CMK (cell line): ENCODE data around the gene CISH.

Source experiments
- DNase-seq: peaks from one replicate; pipeline ENCODE4 v3.0.0-alpha.2; 2010; ENCODE audit warnings: low read depth

The CISH gene

DNA sequence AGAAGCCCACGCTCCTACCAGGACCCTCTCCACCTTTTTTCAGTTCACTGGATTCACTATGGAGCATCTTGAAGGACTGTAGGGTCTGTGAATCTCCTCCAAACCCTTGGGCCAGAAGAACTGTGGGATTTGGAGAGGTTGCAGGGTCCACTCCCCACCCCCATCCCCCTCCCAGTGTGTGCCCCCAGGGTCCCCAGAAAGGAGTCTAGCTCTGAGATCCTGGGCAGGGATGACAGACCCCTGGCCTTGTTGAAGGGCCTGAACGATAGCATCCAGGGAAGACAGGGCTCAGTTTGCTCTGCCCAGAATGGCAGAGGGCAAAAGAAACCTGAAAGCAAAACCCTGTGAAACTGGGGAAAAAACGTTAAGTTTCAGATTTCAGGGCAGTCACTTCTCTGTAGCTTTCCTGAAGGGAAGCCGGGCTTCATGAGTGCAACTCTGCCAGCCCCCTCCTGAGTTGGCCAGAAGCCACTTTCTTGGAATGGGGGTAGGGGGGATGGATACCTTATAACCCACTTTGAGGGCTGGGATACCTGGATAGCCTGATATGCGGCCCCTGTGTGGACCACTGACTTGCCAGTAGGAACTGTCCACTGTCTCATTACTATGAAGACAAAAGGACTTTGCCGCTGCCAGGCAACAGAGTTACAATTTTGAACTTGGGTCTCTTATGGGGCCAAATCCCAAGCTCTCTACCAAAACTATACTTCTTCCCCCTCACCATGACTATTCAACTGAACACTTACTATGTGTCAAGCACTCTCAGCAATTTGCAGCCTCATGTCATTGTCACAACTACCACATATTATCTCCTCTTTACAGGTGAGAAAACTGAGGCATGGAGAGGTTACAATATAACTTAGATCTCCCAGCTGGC is 1.6 kb upstream of the CISH start:
- no peak for DNase-seq

DNA sequence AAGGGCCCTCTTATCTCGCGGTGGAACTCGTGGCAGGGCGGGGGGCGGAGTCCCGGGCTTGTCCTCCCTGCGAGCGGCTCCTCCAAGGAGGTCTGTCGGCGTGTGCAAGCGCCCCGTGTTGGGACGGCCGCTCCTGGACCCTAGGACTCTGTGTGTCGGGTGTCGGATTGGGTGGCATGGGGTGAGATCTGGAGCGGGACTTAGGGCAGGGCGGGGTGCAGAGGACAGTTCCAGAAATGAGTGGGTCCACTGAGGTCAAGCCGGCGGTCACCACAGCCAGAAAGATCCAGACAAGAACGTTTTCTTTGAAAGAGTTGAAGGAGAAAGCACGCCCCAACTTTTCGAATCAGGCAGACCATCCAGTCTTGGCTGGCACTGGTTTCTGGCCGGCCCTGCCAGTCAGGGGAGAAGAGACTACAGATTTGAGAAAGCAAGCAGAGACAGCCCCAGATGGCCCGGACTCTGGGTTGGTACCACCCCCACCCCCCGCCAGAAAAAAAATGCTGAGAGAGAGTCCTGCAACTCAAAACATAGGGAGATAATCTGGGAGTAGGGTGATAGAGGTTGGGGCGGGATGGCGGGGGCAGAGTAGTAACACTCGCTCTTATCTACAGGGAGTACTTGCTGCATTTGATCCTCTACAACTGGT is 784 bp upstream of the CISH start:
- DNase-seq: no peak

DNA sequence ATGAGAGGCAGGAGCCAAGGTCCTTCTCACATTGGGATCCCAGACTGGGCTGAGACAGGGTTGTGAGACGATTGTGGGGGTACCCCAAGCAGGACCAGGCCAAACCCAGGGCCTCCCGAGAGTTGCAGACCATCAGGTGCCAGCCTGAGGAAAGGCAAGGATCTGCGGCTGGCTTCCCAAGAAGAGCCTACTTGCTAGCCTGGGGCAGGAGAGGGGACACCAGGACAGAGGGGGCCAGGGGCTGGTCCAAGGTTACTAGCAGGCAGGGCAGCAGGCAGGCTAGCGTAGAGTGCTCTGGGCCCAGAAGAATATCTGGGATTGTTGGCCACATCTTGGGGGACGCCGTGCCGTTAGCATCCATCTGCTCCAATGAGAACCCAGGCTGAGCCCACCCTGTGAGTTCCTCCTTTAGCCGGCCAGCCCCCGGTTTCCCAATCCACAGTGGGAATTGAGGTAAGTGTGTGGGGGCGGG is 546 bp downstream of the CISH start:
- no peak for DNase-seq

DNA sequence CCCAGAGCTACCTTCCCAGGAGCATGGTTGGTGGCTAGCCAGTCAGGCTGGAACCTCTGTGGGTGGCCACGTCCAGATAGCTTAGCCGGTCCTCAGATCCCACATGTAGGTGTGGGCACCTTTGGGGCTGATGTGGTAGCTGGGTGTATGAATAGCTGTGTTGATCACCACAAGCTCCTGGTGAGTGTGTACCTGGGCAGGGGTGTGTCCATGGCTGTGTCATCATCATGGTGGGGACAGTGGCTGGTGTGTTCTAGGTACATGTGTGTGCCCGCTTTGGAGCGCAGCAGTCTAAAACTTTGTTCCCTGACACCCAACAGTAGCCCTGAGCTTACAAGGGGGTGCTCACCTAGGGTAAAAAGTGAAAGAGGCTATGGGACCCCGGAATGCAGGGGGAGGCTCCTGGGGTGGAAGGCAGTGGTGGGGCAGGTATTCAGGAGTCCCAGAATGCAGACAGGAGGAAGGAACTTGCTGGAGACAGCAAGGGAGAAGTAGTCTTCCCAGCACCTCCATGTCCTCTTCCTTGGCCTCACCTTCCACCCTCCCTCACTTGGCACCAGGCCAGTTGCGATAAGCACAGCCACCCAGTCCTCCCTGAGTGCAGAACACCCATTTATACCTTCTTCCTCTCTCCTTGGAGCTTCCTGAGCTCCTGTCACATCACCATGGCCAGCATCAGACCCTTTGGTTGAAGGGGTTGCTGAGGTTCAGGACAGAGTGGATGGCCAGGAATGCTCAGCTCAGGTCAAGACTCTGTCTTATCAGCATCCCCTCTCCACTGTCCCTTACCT is 1.2 kb downstream of the CISH start:
- DNase-seq: no peak

DNA sequence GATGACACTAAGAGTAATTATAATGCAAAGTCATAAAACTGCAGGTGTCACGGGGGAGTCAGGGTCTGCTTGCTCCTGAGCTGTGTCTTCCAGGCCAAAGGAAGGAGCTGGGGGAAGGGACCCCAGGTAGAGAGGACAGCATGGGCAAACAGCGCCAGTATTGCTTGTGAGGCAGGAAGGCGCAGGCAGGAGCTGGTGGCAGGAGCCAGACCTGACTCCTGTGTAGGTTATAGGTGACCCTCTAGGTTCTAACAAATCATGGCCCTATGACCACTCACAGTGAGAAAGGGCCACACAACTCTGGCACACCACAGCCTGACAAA is 1.9 kb downstream of the CISH start:
- DNase-seq: no peak

DNA sequence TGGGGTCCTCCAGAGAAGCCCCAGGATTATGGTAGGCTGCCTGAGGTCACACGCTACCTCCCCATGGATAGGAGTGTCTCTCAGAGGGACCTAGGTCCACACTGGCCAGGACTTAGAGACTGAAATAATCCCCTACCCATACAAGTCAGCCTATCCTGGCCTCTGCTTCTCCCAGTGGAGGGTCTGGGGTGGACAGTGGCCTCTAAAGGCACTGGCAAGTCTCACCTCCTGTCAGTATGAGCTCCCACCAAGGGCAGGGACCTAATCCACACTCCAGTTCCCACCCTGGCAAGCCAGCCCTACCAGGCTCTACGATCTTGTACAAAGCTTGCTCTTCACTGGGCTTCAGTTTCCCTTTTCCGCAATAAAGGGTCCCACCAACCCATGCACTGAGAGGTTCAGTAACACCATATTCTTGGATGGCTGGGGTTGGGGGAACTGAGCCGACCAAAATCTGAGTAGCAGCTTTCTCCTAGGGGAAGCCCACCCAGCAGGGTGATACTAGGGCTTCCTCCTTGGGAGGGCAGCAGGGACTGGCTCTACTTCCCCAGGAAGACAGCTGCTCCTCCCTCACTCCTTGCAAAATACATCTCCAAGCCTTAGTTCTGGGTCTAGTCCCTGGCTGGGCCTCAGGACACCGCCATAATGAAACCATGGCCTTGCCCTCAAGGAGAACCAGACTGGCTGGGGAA is 2.4 kb downstream of the CISH start:
- DNase-seq: no peak

DNA sequence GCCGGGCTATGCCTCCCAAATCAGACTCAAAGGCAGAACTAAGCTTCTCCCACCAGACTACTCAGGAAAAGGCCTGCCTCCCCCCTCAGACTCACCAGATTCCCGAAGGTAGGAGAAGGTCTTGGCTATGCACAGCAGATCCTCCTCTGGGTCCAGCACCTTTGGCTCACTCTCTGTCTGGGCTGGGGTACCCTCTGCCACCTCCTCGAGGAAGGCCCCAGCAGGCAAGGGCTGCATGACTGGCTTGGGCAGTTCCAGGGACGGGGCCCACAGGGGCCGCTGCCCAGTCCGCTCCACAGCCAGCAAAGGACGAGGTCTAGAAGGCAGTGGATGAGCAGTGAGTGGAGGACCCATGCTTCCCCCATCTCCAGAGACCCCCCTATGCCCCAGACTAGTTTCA is 3.3 kb downstream of the CISH start:
- DNase-seq: no peak

DNA sequence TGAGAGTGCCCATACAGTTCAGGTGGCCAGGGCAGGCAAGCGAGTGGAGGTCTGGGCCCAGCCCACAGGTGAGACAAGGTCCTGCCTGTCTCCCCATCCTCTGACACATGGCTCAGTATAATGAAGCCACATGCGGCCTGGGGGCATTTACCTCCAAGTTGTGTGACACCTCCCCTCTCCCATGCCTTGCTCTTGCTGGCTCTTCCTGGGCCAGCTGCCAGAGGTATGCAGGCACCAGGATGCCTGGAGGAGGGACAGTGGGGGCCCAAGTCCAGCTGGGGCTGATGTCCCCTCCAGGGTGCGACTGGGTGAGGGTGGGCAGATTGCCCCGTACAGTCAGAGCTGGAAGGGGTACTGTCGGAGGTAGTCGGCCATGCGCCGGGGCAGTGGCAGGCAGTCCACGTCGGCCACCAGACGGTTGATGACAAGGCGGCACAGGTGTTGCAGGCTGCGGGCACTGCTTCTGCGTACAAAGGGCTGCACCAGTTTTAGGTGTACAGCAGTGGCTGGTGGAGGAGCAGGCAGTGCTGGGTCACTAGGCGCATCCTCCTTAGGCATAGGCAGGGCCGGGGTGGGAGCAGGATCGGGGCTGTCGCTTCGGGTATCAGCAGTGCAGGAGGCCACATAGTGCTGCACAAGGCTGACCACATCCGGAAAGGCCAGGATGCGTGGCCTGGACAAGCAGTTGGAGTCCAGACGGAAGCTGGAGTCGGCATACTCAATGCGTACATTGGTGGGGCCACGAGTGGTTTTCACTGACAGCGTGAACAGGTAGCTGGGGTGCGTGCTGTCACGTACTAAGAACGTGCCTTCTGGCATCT is 4.1 kb downstream of the CISH start:
- DNase-seq: no peak

DNA sequence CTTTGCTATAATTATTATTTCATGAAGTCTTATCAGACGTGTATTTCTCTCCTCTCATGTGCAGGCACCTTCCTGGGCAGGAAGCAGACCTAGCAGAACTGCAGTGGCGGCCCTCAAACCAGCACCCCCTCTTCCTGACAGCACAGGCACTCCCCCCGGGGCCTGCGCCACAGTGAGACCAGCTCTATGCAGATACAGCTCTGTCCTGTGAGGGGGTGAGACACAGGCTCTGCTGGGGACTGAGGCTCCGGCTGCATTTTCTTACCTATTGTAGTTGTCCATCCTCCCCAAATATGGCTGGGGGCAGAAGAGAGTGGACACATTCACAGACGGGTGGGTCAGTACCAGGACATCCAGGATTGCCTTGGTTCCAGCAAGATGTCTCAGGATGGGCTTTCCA is 5.0 kb downstream of the CISH start:
- DNase-seq: no peak

DNA sequence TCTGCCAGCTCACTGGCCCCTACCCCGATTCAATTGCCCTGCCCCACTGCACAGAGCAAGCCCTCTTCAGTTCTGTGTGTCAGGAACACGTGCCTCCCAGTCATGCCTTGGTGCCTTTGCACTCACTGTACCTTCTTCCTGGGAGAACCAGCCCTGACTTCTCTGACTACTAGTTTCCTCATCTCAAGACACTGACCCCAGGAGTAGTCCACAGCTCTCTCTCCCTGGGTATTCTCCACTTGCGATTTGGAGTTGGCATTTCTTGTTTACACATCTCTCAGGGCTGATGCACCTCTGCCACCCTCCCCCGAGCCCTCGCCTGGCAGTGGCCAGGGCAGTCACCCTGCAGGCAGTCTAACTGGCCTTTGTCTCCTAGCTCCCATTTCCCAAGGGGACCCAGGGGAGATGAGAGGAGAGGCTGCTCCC is 5.7 kb downstream of the CISH start:
- DNase-seq: no peak

DNA sequence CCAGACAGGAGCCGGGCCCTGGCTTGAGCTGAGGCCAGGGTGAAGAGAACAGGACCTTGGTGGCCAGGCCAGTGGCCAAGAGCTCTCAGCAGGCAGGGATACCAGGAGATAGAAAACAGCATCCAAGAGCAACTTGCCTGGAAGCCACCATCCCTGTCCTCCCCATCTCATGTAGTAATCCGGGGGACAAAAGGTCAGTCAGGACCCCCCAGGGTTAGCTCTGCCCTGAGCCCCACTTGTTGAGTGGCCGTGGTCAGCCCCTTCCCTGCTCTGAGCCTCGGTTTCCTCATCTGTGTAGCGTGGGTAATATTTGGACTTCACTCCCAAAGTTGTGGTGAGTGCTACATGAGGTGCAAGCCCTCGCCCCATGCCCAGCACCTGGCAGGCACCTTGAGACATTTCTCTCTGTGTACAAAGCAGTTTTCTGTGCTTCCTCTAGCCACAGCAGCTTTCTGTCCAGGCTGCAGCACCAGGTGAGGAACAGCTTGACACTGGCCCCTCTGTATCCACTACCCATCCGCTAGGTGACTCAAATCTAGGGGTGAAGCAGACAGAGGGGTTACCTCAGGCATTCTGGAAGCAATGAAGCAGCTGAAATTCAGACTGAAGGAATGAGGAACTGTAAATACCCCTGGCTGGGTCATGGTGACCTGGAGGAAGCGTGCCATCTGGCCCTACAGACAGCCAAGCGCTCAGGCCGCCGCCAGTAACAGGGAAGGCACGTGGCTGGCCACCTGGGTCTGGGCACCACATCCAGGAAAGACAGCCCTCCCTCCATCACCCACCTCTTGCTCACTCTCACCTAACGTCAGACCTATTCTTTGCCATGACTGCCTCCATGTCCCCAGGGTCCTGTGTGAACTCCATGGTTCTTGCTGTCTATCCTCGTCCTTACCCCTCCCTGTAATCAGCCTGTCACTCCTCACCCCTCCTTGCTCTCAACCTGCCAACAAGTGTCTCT is 6.7 kb downstream of the CISH start:
- DNase-seq: no peak

DNA sequence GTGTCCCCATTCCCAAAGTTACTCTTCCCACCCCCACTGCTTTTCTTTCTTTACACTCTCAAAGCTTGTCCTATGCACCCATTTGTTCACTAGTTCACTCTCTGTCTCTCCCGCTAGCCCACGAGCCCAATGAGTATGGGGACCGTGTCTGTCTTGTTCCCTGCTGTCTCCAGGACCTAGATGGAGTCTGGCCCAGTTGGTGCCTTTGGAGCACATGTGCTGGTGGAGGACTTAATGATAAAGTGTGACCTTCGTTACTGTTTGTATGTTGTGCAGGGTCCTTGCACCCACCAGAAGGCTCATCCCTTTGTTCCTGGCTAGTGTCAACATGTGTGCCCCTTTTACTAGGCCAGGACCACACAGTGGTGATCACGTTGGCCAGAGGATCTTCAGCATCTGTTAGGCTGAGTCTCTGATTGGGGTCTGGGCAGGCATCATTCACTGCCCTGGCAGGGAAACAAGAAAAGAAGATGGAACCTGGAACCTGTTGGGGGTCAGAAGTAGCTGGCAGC is 7.4 kb downstream of the CISH start:
- DNase-seq: no peak

DNA sequence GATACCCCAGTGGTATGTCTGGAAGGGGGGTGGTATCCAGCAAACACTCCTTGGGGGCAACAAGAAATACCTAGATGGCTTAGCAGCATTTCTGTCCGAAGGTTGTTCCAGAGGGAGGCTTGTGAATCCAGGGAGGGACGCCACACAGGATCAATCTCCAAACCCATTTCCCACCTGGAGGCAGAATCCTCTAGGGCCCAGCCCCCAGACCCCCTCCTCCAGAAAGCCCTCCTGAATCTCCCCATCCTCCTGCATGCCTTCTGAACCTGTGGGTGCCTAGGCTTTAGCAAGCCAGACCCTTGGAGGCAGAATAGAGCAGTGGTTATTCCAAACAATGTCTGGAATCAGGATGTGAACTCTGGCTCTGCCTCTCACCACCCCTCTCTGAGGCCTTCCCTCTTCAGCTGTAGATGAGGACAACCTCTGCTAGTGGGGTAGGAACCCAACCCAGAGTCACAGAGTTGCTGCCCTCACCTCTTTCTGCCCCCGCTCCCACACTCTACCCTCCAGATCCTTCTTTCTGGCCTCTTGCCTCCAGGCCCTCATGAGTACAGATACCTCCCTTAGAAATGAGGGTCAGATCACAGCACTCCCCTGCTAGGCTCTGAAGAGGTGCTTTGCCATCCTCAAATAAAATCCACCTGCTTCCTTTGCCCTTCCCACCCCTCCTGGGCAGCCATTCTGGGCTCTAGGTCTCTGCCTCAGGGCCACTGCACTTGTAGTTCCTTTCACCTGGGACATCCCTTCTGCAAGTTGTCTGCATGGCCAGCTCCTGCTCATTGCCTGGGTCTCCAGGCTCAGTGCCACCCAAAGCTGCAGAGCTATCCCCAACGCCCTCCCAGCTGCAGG is 8.1 kb downstream of the CISH start:
- DNase-seq: no peak

DNA sequence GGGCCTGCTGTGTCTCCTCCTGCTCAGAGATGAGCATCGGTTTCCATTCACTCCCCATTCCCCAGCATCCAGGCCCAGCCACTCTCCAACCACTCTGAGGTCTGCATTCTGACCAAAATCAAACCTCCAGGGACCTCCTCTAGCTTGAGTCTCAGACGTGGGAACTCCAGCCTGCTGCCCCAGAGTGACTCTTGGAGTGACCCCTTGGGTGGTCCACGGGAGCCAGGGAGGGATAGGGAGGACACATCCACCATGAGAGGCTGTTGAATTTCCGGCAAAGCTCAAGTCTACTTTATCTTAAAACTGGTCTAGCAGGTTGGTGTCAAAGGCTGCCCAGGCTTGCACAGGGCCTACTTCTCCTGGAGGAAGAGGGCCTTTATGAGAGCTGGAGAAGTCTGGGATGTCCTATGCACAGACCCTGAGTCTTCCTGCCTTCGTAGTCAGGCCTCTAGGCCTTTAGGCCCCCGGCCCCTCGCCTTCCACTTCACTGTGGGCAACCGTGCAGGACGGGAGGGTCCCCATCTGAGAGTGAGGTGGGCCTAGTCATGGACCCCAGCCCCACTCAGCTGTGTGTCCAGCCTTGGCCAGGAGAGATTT is 8.9 kb downstream of the CISH start:
- DNase-seq: no peak

DNA sequence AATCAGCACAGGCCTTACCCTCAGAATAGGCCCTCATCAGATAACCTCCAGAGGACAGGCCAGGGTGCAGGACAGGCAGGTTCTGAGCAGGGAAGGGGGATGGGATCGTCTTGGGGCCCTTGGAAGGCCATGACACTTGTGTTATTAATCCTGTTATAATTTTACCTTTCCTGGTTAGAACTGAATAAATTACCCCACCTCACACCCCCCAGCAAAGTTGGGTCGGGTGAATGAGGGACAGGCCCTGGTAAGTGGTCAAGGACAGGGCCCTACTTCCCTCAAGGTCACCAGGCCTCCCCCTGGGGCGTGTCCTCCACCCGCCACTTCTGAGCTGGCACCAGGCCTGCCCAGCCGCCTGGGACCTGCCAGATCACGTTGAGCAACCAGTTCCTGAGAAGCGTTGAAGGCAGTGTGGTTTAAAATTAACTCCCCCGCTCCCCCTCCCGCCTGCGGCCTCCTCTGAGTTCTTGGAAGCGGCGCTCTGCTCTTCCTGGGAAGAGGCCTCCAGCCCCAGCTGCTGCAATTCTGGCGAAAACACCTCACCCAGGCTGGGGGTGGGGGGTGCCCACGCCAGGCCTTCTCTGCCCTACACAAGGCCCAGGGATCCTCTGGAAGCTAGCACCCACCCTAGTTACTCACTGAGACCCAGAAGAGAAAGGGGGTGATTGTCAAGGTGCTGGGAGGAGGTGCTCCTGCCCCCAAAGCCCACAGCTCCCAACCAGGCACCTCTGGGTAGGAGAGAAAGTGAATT is 10.6 kb downstream of the CISH start:
- DNase-seq: peak; percentile 94

DNA sequence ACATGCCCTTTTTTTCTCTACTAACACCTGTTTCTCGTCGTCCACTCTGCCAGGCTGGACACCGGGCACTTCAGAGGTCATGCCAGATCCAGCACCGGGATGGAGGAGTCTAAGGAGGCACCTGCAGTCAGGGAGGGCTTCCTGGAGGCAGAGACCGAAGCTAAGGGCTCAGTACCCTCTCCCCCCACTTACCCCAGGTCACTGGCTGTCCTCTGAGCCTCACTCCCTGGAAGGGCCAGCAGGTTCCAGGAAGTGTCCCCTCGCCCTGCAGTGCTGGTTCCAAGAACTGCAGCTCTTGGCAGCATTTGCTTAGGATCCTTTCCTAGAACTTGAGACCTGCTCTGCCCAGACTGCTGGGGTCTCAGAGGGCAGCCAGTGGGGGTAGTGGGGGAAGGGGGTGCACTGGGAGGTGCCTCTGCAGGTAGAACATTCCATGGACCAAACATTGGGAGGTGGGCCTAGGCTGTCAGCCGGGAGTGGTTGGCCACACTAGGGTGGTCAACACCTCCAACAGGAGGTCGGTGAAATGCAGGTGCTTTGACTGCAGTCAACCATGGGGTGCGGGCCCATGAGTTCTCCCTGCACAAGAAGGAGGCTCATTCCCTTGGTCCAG is 11.3 kb downstream of the CISH start:
- DNase-seq: peak; percentile 76

DNA sequence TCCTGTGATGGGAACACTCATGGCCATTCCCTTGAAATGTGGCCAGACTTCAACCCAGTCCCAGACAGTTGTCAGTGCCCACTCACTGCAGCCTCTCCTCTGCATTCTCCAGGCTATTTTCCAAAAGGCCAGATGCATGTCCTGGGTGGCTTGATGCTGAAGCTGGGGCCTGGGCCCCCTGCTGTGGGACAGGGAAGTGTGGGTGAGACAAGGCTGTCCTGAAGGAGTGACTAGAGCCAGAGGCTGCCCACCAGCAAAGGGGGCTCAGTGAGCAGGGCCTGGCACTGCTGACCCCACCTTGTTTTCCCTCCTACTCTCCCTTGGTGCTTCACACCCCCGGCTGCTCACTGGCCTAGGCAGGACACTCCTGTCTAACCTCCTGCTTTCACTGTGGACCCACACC is 11.9 kb downstream of the CISH start:
- DNase-seq: no peak
